HCT116 (cell line): Measurements from ENCODE around the gene BAIAP2L2. TPM values are rescaled to one million over a fixed set of nuclear protein-coding genes. Genes with fewer than 3 reads are reported as not detected.

Source experiments
- ATAC-seq: fragments of 200-7000 bp; cut with Tn5 transposase; 2 replicates; pipeline ENCODE4 v1.9.1; 2020; ENCODE audit warnings: mild to moderate bottlenecking, moderate library complexity
- BruUV-seq: library from RNA; stranded (reverse); fragments of 400-500 nt; replicated peaks from 2 replicates; lab custom pipeline; 2021; lab: Mats Ljungman, UMichigan
- CTCF ChIA-PET: fragments of 300-600 bp; sonication (Branson Sonifier 250); formaldehyde crosslinking; loops from one replicate; lab custom pipeline; 2021; ENCODE audit warnings: antibody characterized with exemption; lab: Charles Lee
- POLR2A ChIA-PET: fragments of 300-600, 350-600 bp; sonication (Branson Sonifier 250); formaldehyde crosslinking; loops from one replicate; lab custom pipeline; 2021; ENCODE audit warnings: antibody characterized with exemption; lab: Charles Lee
- RAD21 ChIA-PET, 2 experiments: fragments of 300-600 bp; sonication (Branson Sonifier 250); formaldehyde crosslinking; loops; one replicate each; lab custom pipeline; 2023; ENCODE audit warnings: low total read pairs in 2 of 2; ENCODE audit not compliant: uncharacterized antibody in 2 of 2, unreplicated experiment in 2 of 2, low non-redundant PET in 1 of 2; lab: Charles Lee
- DNase-seq: peaks from one replicate; pipeline ENCODE4 v3.0.0-alpha.2; 2010; ENCODE audit warnings: low read depth, low spot score
- H2AFZ ChIP-seq: fragments of 200-600 bp; shearing (Covaris generic), sonication (generic); 2 replicates; pipeline ENCODE4 v1.6.1; 2017; ENCODE audit warnings: low read depth, mixed run types, mixed read lengths, antibody characterized with exemption, low read length; ENCODE audit not compliant: poor library complexity, severe bottlenecking
- H3K27ac ChIP-seq: 2 replicates; pipeline ENCODE4 v1.5.1; 2012; ENCODE audit warnings: low read depth, low read length
- H3K27me3 ChIP-seq: fragments of 200-600 bp; sonication (generic); 2 replicates; pipeline ENCODE4 v1.6.1; 2016; ENCODE audit warnings: mixed run types, low read length, mixed read lengths; ENCODE audit not compliant: insufficient read depth
- H3K36me3 ChIP-seq, 2 experiments: fragments of 200-500 bp in 1 of 2; fragments of 200-600 bp in 1 of 2; sonication (Bioruptor generic) in 1 of 2; sonication (generic) in 1 of 2; 2 replicates each; pipeline versions ENCODE4 v1.5.1 to v1.6.1; 2014 to 2016; ENCODE audit warnings: low read length in 2 of 2, inconsistent platforms in 1 of 2, mixed read lengths in 1 of 2, mixed run types in 1 of 2; ENCODE audit not compliant: insufficient read depth in 2 of 2, control insufficient read depth in 1 of 2
- H3K4me1 ChIP-seq, 2 experiments: fragments of 200-600 bp in 1 of 2; sonication (generic) in 1 of 2; 2 replicates each; pipeline versions ENCODE4 v1.5.1 to v1.6.1; 2012 to 2017; ENCODE audit warnings: low read length in 2 of 2, inconsistent platforms in 1 of 2, mild to moderate bottlenecking in 1 of 2, mixed read lengths in 1 of 2, mixed run types in 1 of 2, moderate library complexity in 1 of 2; ENCODE audit not compliant: insufficient read depth in 2 of 2, control insufficient read depth in 1 of 2
- H3K4me2 ChIP-seq: fragments of 200-600 bp; sonication (generic); 2 replicates; pipeline ENCODE4 v1.6.1; 2017; ENCODE audit warnings: mixed run types, low read length, mixed read lengths
- H3K4me3 ChIP-seq, 2 experiments: fragments of 200-600 bp in 1 of 2; sonication (generic) in 1 of 2; replicated peaks in 1 of 2; 2 replicates each; pipeline ENCODE4 v1.5.1; 2011 to 2016; ENCODE audit warnings: low read length in 2 of 2, control low read depth in 1 of 2, low read depth in 1 of 2, mild to moderate bottlenecking in 1 of 2, mixed read lengths in 1 of 2, mixed run types in 1 of 2
- H3K79me2 ChIP-seq: fragments of 200-600 bp; sonication (generic); 2 replicates; pipeline ENCODE4 v1.6.1; 2017; ENCODE audit warnings: mild to moderate bottlenecking, mixed run types, low read length, moderate library complexity, mixed read lengths; ENCODE audit not compliant: insufficient read depth
- H3K9ac ChIP-seq: fragments of 200-600 bp; sonication (generic); 2 replicates; pipeline ENCODE4 v1.6.1; 2016; ENCODE audit warnings: low read length, mixed read lengths
- H3K9me2 ChIP-seq: fragments of 200-600 bp; sonication (generic), shearing (Covaris generic); 2 replicates; pipeline ENCODE4 v1.6.1; 2017; ENCODE audit warnings: mixed run types, mild to moderate bottlenecking, moderate library complexity; ENCODE audit not compliant: insufficient read depth
- H3K9me3 ChIP-seq, 2 experiments: fragments of 200-500 bp in 1 of 2; fragments of 200-600 bp in 1 of 2; sonication (Bioruptor generic) in 1 of 2; sonication (generic) in 1 of 2; 2 replicates each; pipeline ENCODE4 v1.6.1; 2014 to 2017; ENCODE audit warnings: low read length in 2 of 2, mixed read lengths in 2 of 2, inconsistent platforms in 1 of 2, low read depth in 1 of 2, mild to moderate bottlenecking in 1 of 2, mixed run types in 1 of 2, moderate library complexity in 1 of 2; ENCODE audit not compliant: control insufficient read depth in 1 of 2, insufficient read depth in 1 of 2
- H4K20me1 ChIP-seq: fragments of 200-600 bp; sonication (generic), shearing (Covaris generic); 2 replicates; pipeline ENCODE4 v1.6.1; 2017; ENCODE audit warnings: mixed run types, mild to moderate bottlenecking, moderate library complexity; ENCODE audit not compliant: insufficient read depth
- ATF3 ChIP-seq: IDR thresholded peaks from 2 replicates; pipeline ENCODE4 v1.6.1; 2012
- CBX3 ChIP-seq: IDR thresholded peaks from 2 replicates; pipeline ENCODE4 v1.6.1; 2012; ENCODE audit warnings: low read depth
- CEBPB ChIP-seq: IDR thresholded peaks from 2 replicates; pipeline ENCODE4 v1.6.1; 2012; ENCODE audit warnings: low read depth
- ELF1 ChIP-seq: IDR thresholded peaks from 2 replicates; pipeline ENCODE4 v1.6.1; 2012; ENCODE audit warnings: low read depth, borderline replicate concordance
- EZH2 ChIP-seq: fragments of 200-600 bp; sonication (generic); IDR thresholded peaks from 2 replicates; pipeline ENCODE4 v1.6.1; 2017; ENCODE audit warnings: antibody characterized with exemption, mixed run types
- EZH2phosphoT487 ChIP-seq: fragments of 200-600 bp; IDR thresholded peaks from 2 replicates; pipeline ENCODE4 v1.6.1; 2018; ENCODE audit warnings: antibody characterized with exemption, borderline replicate concordance
- FOSL1 ChIP-seq: IDR thresholded peaks from 2 replicates; pipeline ENCODE4 v1.6.1; 2012; ENCODE audit warnings: low read depth
- JUND ChIP-seq: IDR thresholded peaks from 2 replicates; pipeline ENCODE4 v1.6.1; 2012
- POLR2A ChIP-seq: IDR thresholded peaks from 2 replicates; pipeline ENCODE4 v1.7.0; 2011; ENCODE audit warnings: borderline replicate concordance; ENCODE audit not compliant: insufficient read depth, insufficient read length; ENCODE audit errors: extremely low read depth
- RAD21 ChIP-seq: IDR thresholded peaks from 2 replicates; pipeline ENCODE4 v1.6.1; 2012; ENCODE audit warnings: low read depth, mild to moderate bottlenecking
- SP1 ChIP-seq: IDR thresholded peaks from 2 replicates; pipeline ENCODE4 v1.6.1; 2012; ENCODE audit warnings: low read depth
- ZFX ChIP-seq: fragments of 450-650 bp; IDR thresholded peaks from 2 replicates; pipeline ENCODE4 v1.6.1; 2017
- ZNF274 ChIP-seq: fragments of 200-500 bp; sonication (Bioruptor generic); IDR thresholded peaks from 2 replicates; pipeline ENCODE4 v1.6.1; 2014; ENCODE audit warnings: mild to moderate bottlenecking, low read depth, low read length, inconsistent platforms
- intact Hi-C: fragments of 100-400 bp; cut with micrococcal nuclease; formaldehyde crosslinking; loops from 2 replicates; pipeline ENCODE4 v1.10.0; 2022
- total RNA-seq: library from RNA; stranded (reverse); gene quantifications from one replicate; pipeline ENCODE4 v1.2.1, GENCODE V29; 2021; ENCODE audit not compliant: unreplicated experiment
- TF ChIP-seq, protein P1 (sequence below): IDR thresholded peaks from 2 replicates; pipeline ENCODE4 v1.6.1; 2011; ENCODE audit warnings: mild to moderate bottlenecking, low read length, moderate library complexity; ENCODE audit not compliant: insufficient replicate concordance; ENCODE audit errors: extremely low read depth
- TF ChIP-seq, protein P2 (sequence below): IDR thresholded peaks from 2 replicates; pipeline ENCODE4 v1.6.1; 2012; ENCODE audit warnings: low read depth

The BAIAP2L2 gene
- total RNA-seq, 1 experiment from 2014 or later: 1.0 TPM

GRCh38 chr22:38086001-38086845 is 24.3 kb downstream of the BAIAP2L2 start:
- Histone ChIP-seq H3K9me3 (no peaks in the 10 kb centered on the region), H3K9ac (no peak overlapping the region), H3K79me2 (no peaks in the 10 kb centered on the region), H3K4me1 (peaks cover 0 to 4% of the 10 kb centered on the region in 2 experiments; a peak in 1 of 4 replicates), H3K9me2 (no peaks in the 10 kb centered on the region), H3K4me2 (no peak overlapping the region), H2AFZ (no peak overlapping the region), H3K4me3 (no peak overlapping the region), H3K36me3 (no peaks in the 10 kb centered on the region), H3K27ac (no peak overlapping the region), H3K27me3 (no peaks in the 10 kb centered on the region), H4K20me1 (no peaks in the 10 kb centered on the region)
- ChIA-PET RAD21 (no interaction called here), POLR2A (no interaction called here), CTCF (no interaction called here)
- DNase-seq (no peak), ATAC-seq (no peak)
- TF ChIP-seq CEBPB: no peak
- intact Hi-C loops: no loop called here
- no TSS peak for BruUV-seq

GRCh38 chr22:38085501-38085900 is 25.0 kb downstream of the BAIAP2L2 start:
- Histone ChIP-seq H3K79me2 (no peaks in the 10 kb centered on the region), H3K4me1 (peaks cover 0 to 4% of the 10 kb centered on the region in 2 experiments; a peak in 1 of 4 replicates), H3K27me3 (no peaks in the 10 kb centered on the region), H3K4me2 (no peak overlapping the region), H4K20me1 (no peaks in the 10 kb centered on the region), H3K9me2 (no peaks in the 10 kb centered on the region), H3K36me3 (no peaks in the 10 kb centered on the region), H3K27ac (no peak overlapping the region), H3K9ac (no peak overlapping the region), H2AFZ (no peak overlapping the region), H3K4me3 (no peak overlapping the region), H3K9me3 (no peaks in the 10 kb centered on the region)
- intact Hi-C loops: no loop called here
- DNase-seq (no peak), ATAC-seq (no peak)
- ChIA-PET POLR2A (no interaction called here), CTCF (interaction anchor here (0.8 kb wide), 1 partner anchor 12 kb away, joined by 3 read pairs; no protein-coding TSS in a partner anchor), RAD21 (no interaction called here)
- no TSS peak for BruUV-seq
- TF ChIP-seq, protein P1, sequence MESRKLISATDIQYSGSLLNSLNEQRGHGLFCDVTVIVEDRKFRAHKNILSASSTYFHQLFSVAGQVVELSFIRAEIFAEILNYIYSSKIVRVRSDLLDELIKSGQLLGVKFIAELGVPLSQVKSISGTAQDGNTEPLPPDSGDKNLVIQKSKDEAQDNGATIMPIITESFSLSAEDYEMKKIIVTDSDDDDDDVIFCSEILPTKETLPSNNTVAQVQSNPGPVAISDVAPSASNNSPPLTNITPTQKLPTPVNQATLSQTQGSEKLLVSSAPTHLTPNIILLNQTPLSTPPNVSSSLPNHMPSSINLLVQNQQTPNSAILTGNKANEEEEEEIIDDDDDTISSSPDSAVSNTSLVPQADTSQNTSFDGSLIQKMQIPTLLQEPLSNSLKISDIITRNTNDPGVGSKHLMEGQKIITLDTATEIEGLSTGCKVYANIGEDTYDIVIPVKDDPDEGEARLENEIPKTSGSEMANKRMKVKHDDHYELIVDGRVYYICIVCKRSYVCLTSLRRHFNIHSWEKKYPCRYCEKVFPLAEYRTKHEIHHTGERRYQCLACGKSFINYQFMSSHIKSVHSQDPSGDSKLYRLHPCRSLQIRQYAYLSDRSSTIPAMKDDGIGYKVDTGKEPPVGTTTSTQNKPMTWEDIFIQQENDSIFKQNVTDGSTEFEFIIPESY: no peak
- TF ChIP-seq ZFX (no peak), FOSL1 (no peak), JUND (no peak), ELF1 (no peak), SP1 (no peak), POLR2A (no peak), EZH2 (no peak), ZNF274 (no peak), CEBPB (no peak), RAD21 (no peak), CBX3 (no peak), EZH2phosphoT487 (no peak), ATF3 (no peak)
- TF ChIP-seq, protein P2, sequence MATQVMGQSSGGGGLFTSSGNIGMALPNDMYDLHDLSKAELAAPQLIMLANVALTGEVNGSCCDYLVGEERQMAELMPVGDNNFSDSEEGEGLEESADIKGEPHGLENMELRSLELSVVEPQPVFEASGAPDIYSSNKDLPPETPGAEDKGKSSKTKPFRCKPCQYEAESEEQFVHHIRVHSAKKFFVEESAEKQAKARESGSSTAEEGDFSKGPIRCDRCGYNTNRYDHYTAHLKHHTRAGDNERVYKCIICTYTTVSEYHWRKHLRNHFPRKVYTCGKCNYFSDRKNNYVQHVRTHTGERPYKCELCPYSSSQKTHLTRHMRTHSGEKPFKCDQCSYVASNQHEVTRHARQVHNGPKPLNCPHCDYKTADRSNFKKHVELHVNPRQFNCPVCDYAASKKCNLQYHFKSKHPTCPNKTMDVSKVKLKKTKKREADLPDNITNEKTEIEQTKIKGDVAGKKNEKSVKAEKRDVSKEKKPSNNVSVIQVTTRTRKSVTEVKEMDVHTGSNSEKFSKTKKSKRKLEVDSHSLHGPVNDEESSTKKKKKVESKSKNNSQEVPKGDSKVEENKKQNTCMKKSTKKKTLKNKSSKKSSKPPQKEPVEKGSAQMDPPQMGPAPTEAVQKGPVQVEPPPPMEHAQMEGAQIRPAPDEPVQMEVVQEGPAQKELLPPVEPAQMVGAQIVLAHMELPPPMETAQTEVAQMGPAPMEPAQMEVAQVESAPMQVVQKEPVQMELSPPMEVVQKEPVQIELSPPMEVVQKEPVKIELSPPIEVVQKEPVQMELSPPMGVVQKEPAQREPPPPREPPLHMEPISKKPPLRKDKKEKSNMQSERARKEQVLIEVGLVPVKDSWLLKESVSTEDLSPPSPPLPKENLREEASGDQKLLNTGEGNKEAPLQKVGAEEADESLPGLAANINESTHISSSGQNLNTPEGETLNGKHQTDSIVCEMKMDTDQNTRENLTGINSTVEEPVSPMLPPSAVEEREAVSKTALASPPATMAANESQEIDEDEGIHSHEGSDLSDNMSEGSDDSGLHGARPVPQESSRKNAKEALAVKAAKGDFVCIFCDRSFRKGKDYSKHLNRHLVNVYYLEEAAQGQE: no peak
